Fibroblast of the aortic adventitia (primary cell): Measurements from ENCODE around the gene PLXNB2. TPM values are rescaled to one million over a fixed set of nuclear protein-coding genes. Genes with fewer than 3 reads are reported as not detected.

Source experiments
- DNase-seq: peaks from one replicate; pipeline ENCODE4 v3.0.0-alpha.2; 2010; ENCODE audit warnings: low read depth
- H3K4me3 ChIP-seq: 2 replicates; pipeline ENCODE4 v1.5.1; 2011; ENCODE audit warnings: low read depth, mild to moderate bottlenecking, control low read depth, low read length, moderate library complexity
- CTCF ChIP-seq: IDR thresholded peaks from 2 replicates; pipeline ENCODE4 v1.5.1; 2011; ENCODE audit warnings: mild to moderate bottlenecking, low read length, control low read depth, inconsistent platforms; ENCODE audit not compliant: insufficient read depth
- total RNA-seq: library from RNA; depleted of rRNA; stranded (reverse); fragments of >200 nt; gene quantifications from 2 replicates; pipeline ENCODE4 v1.2.3, GENCODE V29; 2012; ENCODE audit warnings: low replicate concordance

PLXNB2 gene
- total RNA-seq, 1 donor = 130 TPM

GRCh38 chr22:50259302-50259701, 48.1 kb downstream of the PLXNB2 start:
- TF ChIP-seq CTCF = no peak
- no peak overlapping the region for H3K4me3 ChIP-seq
- no peak for DNase-seq

- no peak for TF ChIP-seq CTCF
- no peak overlapping the region for H3K4me3 ChIP-seq
- DNase-seq = no peak
Observed at GRCh38 chr22:50258361-50259292, 48.8 kb downstream of the PLXNB2 start.

GRCh38 chr22:50257451-50258360, 49.7 kb downstream of the PLXNB2 start:
- no peak for TF ChIP-seq CTCF
- no peak overlapping the region for H3K4me3 ChIP-seq
- DNase-seq = no peak

- H3K4me3 ChIP-seq = no peak overlapping the region
- TF ChIP-seq CTCF = no peak
- no peak for DNase-seq
Observed at GRCh38 chr22:50257041-50257440, 50.4 kb downstream of the PLXNB2 start.

GRCh38 chr22:50256258-50256862, 51.1 kb downstream of the PLXNB2 start:
- no peak for DNase-seq
- TF ChIP-seq CTCF = no peak
- no peak overlapping the region for H3K4me3 ChIP-seq

GRCh38 chr22:50255607-50256006, 51.8 kb downstream of the PLXNB2 start:
- no peak for TF ChIP-seq CTCF
- no peak overlapping the region for H3K4me3 ChIP-seq
- DNase-seq = no peak
